Natural killer cell (primary cell): ENCODE results near the gene UNG. TPM values are rescaled to one million over a fixed set of nuclear protein-coding genes. Genes with fewer than 3 reads are reported as not detected.

ENCODE experiments used
- ATAC-seq, 3 donors: fragments of 150-1000 bp in 2 of 3; fragments of 200-7000 bp in 1 of 3; cut with Tn5 transposase; 1 replicate in 1 of 3; 2 replicates in 2 of 3; pipeline ENCODE4 v1.10.0; 2021; ENCODE audit warnings: mild to moderate bottlenecking in 2 of 3, moderate library complexity in 2 of 3
- DNase-seq, 2 donors: peaks; one replicate each; pipeline versions ENCODE4 v3.0.0 to v3.0.0-alpha.2; 2013 to 2021; ENCODE audit warnings: mixed read lengths in 1 of 2
- H3K27ac ChIP-seq: one replicate; pipeline ENCODE4 v1.5.1; 2013; ENCODE audit warnings: mild to moderate bottlenecking, low read length
- H3K27me3 ChIP-seq: one replicate; pipeline ENCODE4 v1.6.1; 2013; ENCODE audit warnings: low read length; ENCODE audit not compliant: control insufficient read depth, insufficient read depth
- H3K36me3 ChIP-seq: one replicate; pipeline ENCODE4 v1.6.1; 2013; ENCODE audit warnings: low read length; ENCODE audit not compliant: control insufficient read depth, insufficient read depth
- H3K4me1 ChIP-seq: one replicate; pipeline ENCODE4 v1.6.1; 2013; ENCODE audit warnings: low read length; ENCODE audit not compliant: control insufficient read depth, insufficient read depth
- H3K4me3 ChIP-seq: one replicate; pipeline ENCODE4 v1.5.1; 2013; ENCODE audit warnings: low read length
- H3K9me3 ChIP-seq: one replicate; pipeline ENCODE4 v1.6.1; 2013; ENCODE audit warnings: low read length; ENCODE audit not compliant: control insufficient read depth, insufficient read depth
- H3K27ac Mint-ChIP-seq, 2 donors: one replicate each; pipeline ENCODE4 v1.8.0; 2022; ENCODE audit warnings: mild to moderate bottlenecking in 2 of 2, mixed read lengths in 2 of 2, moderate library complexity in 1 of 2
- H3K27me3 Mint-ChIP-seq, 2 donors: one replicate each; pipeline ENCODE4 v1.8.0; 2022; ENCODE audit warnings: low read depth in 2 of 2, mixed read lengths in 2 of 2
- H3K36me3 Mint-ChIP-seq: one replicate; pipeline ENCODE4 v1.8.0; 2022; ENCODE audit warnings: mixed read lengths
- H3K4me1 Mint-ChIP-seq, 2 donors: one replicate each; pipeline ENCODE4 v1.8.0; 2022; ENCODE audit warnings: mixed read lengths in 2 of 2
- H3K4me3 Mint-ChIP-seq: one replicate; pipeline ENCODE4 v1.8.0; 2022; ENCODE audit warnings: mild to moderate bottlenecking, moderate library complexity, mixed read lengths
- H3K9me3 Mint-ChIP-seq, 2 donors: one replicate each; pipeline ENCODE4 v1.8.0; 2022; ENCODE audit warnings: mixed read lengths in 2 of 2
- CTCF ChIP-seq: fragments of 200-600 bp; IDR thresholded peaks from one replicate; pipeline ENCODE4 v1.8.0; 2022; ENCODE audit warnings: antibody characterized with exemption
- WGBS: methylation state at CpG from one replicate; pipeline ENCODE4 v1.1.7; 2013; ENCODE audit warnings: missing lambda C conversion rate; ENCODE audit not compliant: insufficient coverage; 5-methylcytosine and 5-hydroxymethylcytosine counted together
- intact Hi-C: fragments of 100-400 bp; cut with micrococcal nuclease; formaldehyde crosslinking; loops from one replicate; pipeline ENCODE4 v1.14.2; 2022
- total RNA-seq, 4 donors: library from RNA; stranded (reverse); fragments of 120-200 nt in 1 of 4; gene quantifications; one replicate each; pipeline versions ENCODE4 v1.2.3 to v1.2.4, GENCODE V29; 2013 to 2022

UNG gene
- total RNA-seq, 3 donors from 2014 or later (not counting 1 experiment from before 2014, with no cell fraction given): 8.7 to 10.7 (median 9.6) TPM

GRCh38 chr12:109156586-109156985, 59.2 kb downstream of the UNG start:
- no peaks in the 10 kb centered on the region for H3K27me3 ChIP-seq
- WGBS: 96% methylated on average over 5 of the region's 5 CpGs
- H3K4me3 ChIP-seq: no peak overlapping the region
- H3K36me3 ChIP-seq: no peaks in the 10 kb centered on the region
- TF ChIP-seq CTCF: no peak
- H3K9me3 ChIP-seq: no peaks in the 10 kb centered on the region
- H3K4me3 Mint-ChIP-seq: peak overlapping the region; percentile 6
- DNase-seq (no peak), ATAC-seq (no peak)
- H3K36me3 Mint-ChIP-seq: no peaks in the 10 kb centered on the region
- H3K27ac ChIP-seq: no peak overlapping the region
- peaks cover 0 to 8% of the 10 kb centered on the region in 2 donors for H3K27me3 Mint-ChIP-seq
- peaks cover 16 to 17% of the 10 kb centered on the region in 2 donors for H3K4me1 Mint-ChIP-seq
- no peaks in the 10 kb centered on the region for H3K9me3 Mint-ChIP-seq
- intact Hi-C loops: no loop called here
- peaks cover 15% of the 10 kb centered on the region for H3K4me1 ChIP-seq
- no peak overlapping the region for H3K27ac Mint-ChIP-seq

GRCh38 chr12:109157986-109158385, 60.6 kb downstream of the UNG start:
- no peaks in the 10 kb centered on the region for H3K36me3 Mint-ChIP-seq
- Histone ChIP-seq H3K4me3 (no peak overlapping the region), H3K27ac (no peak overlapping the region), H3K9me3 (no peaks in the 10 kb centered on the region), H3K4me1 (peaks cover 15% of the 10 kb centered on the region), H3K36me3 (no peaks in the 10 kb centered on the region), H3K27me3 (no peaks in the 10 kb centered on the region)
- H3K9me3 Mint-ChIP-seq: no peaks in the 10 kb centered on the region
- no peak for TF ChIP-seq CTCF
- no peaks in the 10 kb centered on the region for H3K27me3 Mint-ChIP-seq
- H3K27ac Mint-ChIP-seq: no peak overlapping the region
- no peak for DNase-seq
- peaks cover 16 to 17% of the 10 kb centered on the region in 2 donors for H3K4me1 Mint-ChIP-seq
- intact Hi-C loops: no loop called here
- WGBS: 26% methylated on average over 4 of the region's 5 CpGs
- ATAC-seq: no peak
- H3K4me3 Mint-ChIP-seq: no peak overlapping the region

- Mint-ChIP-seq H3K27me3 (no peaks in the 10 kb centered on the region), H3K4me1 (peaks cover 2 to 3% of the 10 kb centered on the region in 2 donors), H3K36me3 (no peaks in the 10 kb centered on the region), H3K4me3 (no peak overlapping the region), H3K9me3 (no peaks in the 10 kb centered on the region), H3K27ac (no peak overlapping the region)
- intact Hi-C loops: no loop called here
- ATAC-seq: no peak
- WGBS: 95% methylated on average over 7 of the region's 7 CpGs
- DNase-seq: no peak
- no peaks in the 10 kb centered on the region for H3K9me3 ChIP-seq
- no peaks in the 10 kb centered on the region for H3K36me3 ChIP-seq
- H3K4me1 ChIP-seq: no peaks in the 10 kb centered on the region
- H3K27me3 ChIP-seq: no peaks in the 10 kb centered on the region
- no peak for TF ChIP-seq CTCF
- no peak overlapping the region for H3K27ac ChIP-seq
- no peak overlapping the region for H3K4me3 ChIP-seq
Observed at GRCh38 chr12:109160433-109160832, 63.0 kb downstream of the UNG start.

Other genes with a start within 250 kb of the UNG start
- 10 to 100 TPM; 57.4 to 74.1 (median 66.6) TPM for gene SSH1, start 240.0 kb upstream of the UNG start, total RNA-seq
- not detected for gene DAO, start 217.5 kb upstream of the UNG start, total RNA-seq
- not detected for gene SVOP, start 76.5 kb upstream of the UNG start, total RNA-seq
- 10 to 100 TPM; 18.4 to 20.8 (median 20.1) TPM for gene USP30, start 45.0 kb upstream of the UNG start, total RNA-seq
- 10 to 100 TPM; 10.9 to 12.6 (median 11.9) TPM for gene ALKBH2, start 4.1 kb upstream of the UNG start, total RNA-seq
- 10 to 100 TPM in 1 of 3 donors, 1 to 10 TPM in 2; 4.1 to 14.3 (median 8.4) TPM for gene ACACB, start 19.0 kb downstream of the UNG start, total RNA-seq
- not detected for gene FOXN4, start 211.7 kb downstream of the UNG start, total RNA-seq